ENCODE measurements around the gene PROK2. TPM values are rescaled to one million over a fixed set of nuclear protein-coding genes. Genes with fewer than 3 reads are reported as not detected.

Gene PROK2
- total and polyA plus RNA-seq, 3 donors from 2014 or later = 4.9 to 23.1 (median 7.7) TPM

DNA sequence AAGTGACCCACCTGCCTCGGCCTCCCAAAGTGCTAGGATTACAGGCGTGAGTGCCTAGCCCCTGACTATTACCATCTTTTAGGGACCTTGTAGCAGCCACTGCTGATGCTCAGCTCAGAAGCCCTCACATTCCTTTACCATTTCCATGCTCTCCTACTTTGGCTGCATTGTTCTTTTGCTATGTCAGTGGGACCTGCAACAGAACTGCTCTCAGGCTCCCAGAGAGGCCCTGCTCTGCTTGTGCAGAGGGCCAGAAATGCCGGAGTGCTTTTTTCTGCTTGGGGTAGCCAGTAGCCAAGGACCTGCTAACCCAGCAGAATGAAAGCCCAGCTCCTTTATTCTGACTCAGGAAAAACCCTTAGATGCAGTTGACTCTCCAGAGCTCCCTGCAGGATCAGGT lies 18.3 kb upstream of the PROK2 start:
- intact Hi-C loops (cut with DNase I; ENCODE audit: low total_unique reads) = no loop called here
- no peak for DNase-seq
- Histone ChIP-seq H3K36me3 (ENCODE audit: low read depth, missing control alignments) (no peaks in the 10 kb centered on the region), H3K27ac (no peak overlapping the region), H3K27me3 (no peaks in the 10 kb centered on the region), H3K4me1 (no peaks in the 10 kb centered on the region), H3K4me3 (no peak overlapping the region), H3K9me3 (no peaks in the 10 kb centered on the region)
- no peak for TF ChIP-seq POLR2A (IDR thresholded peaks at IDR 0.05)
- TF ChIP-seq, protein P1, sequence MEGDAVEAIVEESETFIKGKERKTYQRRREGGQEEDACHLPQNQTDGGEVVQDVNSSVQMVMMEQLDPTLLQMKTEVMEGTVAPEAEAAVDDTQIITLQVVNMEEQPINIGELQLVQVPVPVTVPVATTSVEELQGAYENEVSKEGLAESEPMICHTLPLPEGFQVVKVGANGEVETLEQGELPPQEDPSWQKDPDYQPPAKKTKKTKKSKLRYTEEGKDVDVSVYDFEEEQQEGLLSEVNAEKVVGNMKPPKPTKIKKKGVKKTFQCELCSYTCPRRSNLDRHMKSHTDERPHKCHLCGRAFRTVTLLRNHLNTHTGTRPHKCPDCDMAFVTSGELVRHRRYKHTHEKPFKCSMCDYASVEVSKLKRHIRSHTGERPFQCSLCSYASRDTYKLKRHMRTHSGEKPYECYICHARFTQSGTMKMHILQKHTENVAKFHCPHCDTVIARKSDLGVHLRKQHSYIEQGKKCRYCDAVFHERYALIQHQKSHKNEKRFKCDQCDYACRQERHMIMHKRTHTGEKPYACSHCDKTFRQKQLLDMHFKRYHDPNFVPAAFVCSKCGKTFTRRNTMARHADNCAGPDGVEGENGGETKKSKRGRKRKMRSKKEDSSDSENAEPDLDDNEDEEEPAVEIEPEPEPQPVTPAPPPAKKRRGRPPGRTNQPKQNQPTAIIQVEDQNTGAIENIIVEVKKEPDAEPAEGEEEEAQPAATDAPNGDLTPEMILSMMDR (IDR thresholded peaks at IDR 0.05) = no peak
- WGBS, 2 donors = 92 to 96% methylated on average over 3 of the region's 3 CpGs

DNA sequence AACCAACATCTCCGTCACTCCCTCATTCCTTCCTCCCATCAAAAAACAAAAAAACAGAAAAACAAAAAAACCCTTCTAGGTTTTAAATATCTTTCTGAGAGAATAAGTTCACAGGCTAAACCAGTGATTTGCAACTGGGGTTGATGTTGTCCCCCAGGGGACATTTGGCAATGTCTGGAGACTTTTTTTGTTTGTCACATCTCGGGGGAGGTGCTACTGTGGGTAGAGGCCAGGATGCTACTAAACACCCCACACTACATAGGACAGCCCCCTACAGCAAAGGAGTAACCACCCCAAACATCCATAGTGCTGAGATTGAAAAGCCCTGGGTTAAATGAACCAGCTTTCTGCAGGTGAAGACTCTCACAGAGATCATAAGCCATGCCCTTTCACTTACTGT lies 17.0 kb upstream of the PROK2 start:
- 93 to 98% methylated on average over 2 of the region's 2 CpGs for WGBS, 2 donors
- Histone ChIP-seq H3K27ac (no peak overlapping the region), H3K4me1 (no peaks in the 10 kb centered on the region), H3K4me3 (no peak overlapping the region), H3K27me3 (no peaks in the 10 kb centered on the region), H3K9me3 (no peaks in the 10 kb centered on the region), H3K36me3 (ENCODE audit: low read depth, missing control alignments) (no peaks in the 10 kb centered on the region)
- DNase-seq = no peak
- intact Hi-C loops (cut with DNase I; ENCODE audit: low total_unique reads) = no loop called here
- TF ChIP-seq, protein P1 (IDR thresholded peaks at IDR 0.05) = no peak
- no peak for TF ChIP-seq POLR2A (IDR thresholded peaks at IDR 0.05)

DNA sequence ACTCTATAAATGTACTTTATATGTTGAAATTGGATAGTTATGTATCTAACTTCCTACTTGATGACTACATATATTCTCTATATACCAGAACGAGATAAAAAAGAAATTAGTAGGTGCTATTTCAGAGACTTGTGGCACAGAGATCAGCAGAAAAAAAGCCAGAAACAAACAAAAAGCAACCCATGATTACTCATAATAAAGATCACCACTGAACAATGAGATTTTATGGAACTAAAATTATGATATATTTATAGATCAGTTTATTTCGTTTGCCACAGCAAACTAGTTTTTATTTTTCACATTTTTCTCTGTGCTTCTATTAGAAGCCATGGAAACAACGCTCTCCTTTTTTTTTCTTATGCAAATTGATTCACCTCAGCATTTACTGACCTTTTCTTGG lies 15.1 kb upstream of the PROK2 start:
- DNase-seq = no peak
- Histone ChIP-seq H3K27me3 (no peaks in the 10 kb centered on the region), H3K36me3 (ENCODE audit: low read depth, missing control alignments) (no peaks in the 10 kb centered on the region), H3K4me3 (no peak overlapping the region), H3K4me1 (no peaks in the 10 kb centered on the region), H3K27ac (no peak overlapping the region), H3K9me3 (no peaks in the 10 kb centered on the region)
- TF ChIP-seq, protein P1 (IDR thresholded peaks at IDR 0.05) = no peak
- no peak for TF ChIP-seq POLR2A (IDR thresholded peaks at IDR 0.05)
- WGBS, 2 donors = 57 to 63% methylated on average over 3 of the region's 3 CpGs
- intact Hi-C loops (cut with DNase I; ENCODE audit: low total_unique reads) = no loop called here

DNA sequence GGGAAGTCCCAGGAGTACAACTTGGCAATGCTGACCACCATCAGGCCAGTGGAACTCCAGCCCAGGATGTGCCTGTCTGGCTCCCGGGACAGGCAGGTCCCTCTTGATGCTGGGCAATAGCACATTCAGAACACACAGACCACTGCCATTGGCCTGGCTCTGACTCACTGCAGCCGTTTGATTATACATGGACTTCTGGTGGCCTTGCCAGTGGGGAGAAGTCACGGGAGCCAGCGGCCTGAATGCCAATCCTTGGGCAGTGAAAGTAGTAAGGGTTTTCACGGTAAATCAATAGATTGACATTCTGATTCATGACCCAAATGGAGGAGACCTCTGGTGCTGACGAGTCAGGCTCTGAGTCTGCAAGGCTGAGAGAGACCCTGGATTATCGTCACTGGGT lies 12.5 kb upstream of the PROK2 start:
- no peaks in the 10 kb centered on the region for H3K9me3 ChIP-seq
- intact Hi-C loops (cut with DNase I; ENCODE audit: low total_unique reads) = no loop called here
- 87 to 89% methylated on average over 6 to 7 of the region's 7 CpGs for WGBS, 2 donors

DNA sequence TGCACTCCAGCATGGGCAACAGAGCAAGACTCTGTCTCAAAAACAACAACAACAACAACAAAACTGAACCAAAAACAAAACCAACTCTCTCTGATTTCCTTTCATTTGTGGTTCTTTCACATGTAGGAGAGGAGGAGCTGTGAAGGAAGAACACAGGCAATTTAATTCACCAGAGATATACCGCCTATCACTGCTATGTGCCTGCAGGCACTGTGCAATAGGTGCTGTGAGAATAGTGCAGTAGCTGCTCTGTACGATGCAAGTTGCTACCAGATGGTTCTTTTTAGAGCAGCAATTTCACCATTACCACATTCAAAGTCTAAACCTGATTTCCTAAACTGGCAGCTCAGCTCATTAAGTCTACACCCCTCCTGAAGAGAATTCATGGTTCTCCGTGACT lies 11.3 kb upstream of the PROK2 start:
- no peak for DNase-seq
- no peak overlapping the region for H3K4me3 ChIP-seq
- H3K9me3 ChIP-seq = no peaks in the 10 kb centered on the region
- no peak for TF ChIP-seq POLR2A (IDR thresholded peaks at IDR 0.05)
- TF ChIP-seq, protein P1 (IDR thresholded peaks at IDR 0.05) = no peak
- no peaks in the 10 kb centered on the region for H3K27me3 ChIP-seq
- intact Hi-C loops (cut with DNase I; ENCODE audit: low total_unique reads) = no loop called here
- no peaks in the 10 kb centered on the region for H3K36me3 ChIP-seq (ENCODE audit: low read depth, missing control alignments)
- WGBS, 2 donors = 81 to 89% methylated on average over 3 of the region's 3 CpGs
- no peak overlapping the region for H3K27ac ChIP-seq
- H3K4me1 ChIP-seq = no peaks in the 10 kb centered on the region

More for the DNA sequence above, 12.5 kb upstream of the PROK2 start:
- no peak for DNase-seq
- TF ChIP-seq, protein P1 (IDR thresholded peaks at IDR 0.05) = no peak
- TF ChIP-seq POLR2A (IDR thresholded peaks at IDR 0.05) = no peak
- Histone ChIP-seq H3K4me3 (no peak overlapping the region), H3K4me1 (no peaks in the 10 kb centered on the region), H3K27me3 (no peaks in the 10 kb centered on the region), H3K27ac (no peak overlapping the region), H3K36me3 (ENCODE audit: low read depth, missing control alignments) (no peaks in the 10 kb centered on the region)

All from testis (tissue), 3 donors.